Liver (tissue), 9 donors: ENCODE data around the gene GPR55. TPM values are rescaled to one million over a fixed set of nuclear protein-coding genes. Genes with fewer than 3 reads are reported as not detected.

Experiments
- DNase-seq: peaks from one replicate; pipeline ENCODE4 v3.0.0-alpha.2; 2017; ENCODE audit warnings: low spot score
- H3K27ac ChIP-seq, 2 donors: one replicate each; pipeline ENCODE4 v1.7.0; 2013; ENCODE audit warnings: inconsistent platforms in 2 of 2, low read length in 2 of 2, control low read depth in 1 of 2, low read depth in 1 of 2, mild to moderate bottlenecking in 1 of 2
- H3K27me3 ChIP-seq, 4 donors: one replicate each; pipeline versions ENCODE4 v1.6.1 to v1.7.0; 2013; ENCODE audit warnings: low read length in 3 of 4, inconsistent platforms in 1 of 4, mild to moderate bottlenecking in 1 of 4, moderate library complexity in 1 of 4; ENCODE audit not compliant: control insufficient read depth in 4 of 4, insufficient read depth in 4 of 4
- H3K36me3 ChIP-seq, 4 donors: one replicate each; pipeline versions ENCODE4 v1.6.1 to v1.7.0; 2013; ENCODE audit warnings: low read length in 3 of 4, mild to moderate bottlenecking in 3 of 4, low read depth in 1 of 4, moderate library complexity in 1 of 4; ENCODE audit not compliant: control insufficient read depth in 4 of 4, insufficient read depth in 3 of 4
- H3K4me1 ChIP-seq, 4 donors: one replicate each; pipeline versions ENCODE4 v1.6.1 to v1.7.0; 2013; ENCODE audit warnings: low read length in 3 of 4, mild to moderate bottlenecking in 3 of 4, moderate library complexity in 1 of 4; ENCODE audit not compliant: control insufficient read depth in 4 of 4, insufficient read depth in 4 of 4
- H3K4me3 ChIP-seq, 3 donors: one replicate each; pipeline versions ENCODE4 v1.6.1 to v1.7.0; 2013; ENCODE audit warnings: low read length in 3 of 3, control low read depth in 1 of 3, low read depth in 1 of 3, mild to moderate bottlenecking in 1 of 3
- H3K9ac ChIP-seq, 2 donors: one replicate each; pipeline ENCODE4 v1.7.0; 2013; ENCODE audit warnings: low read length in 2 of 2, mild to moderate bottlenecking in 2 of 2, moderate library complexity in 2 of 2, control low read depth in 1 of 2, low read depth in 1 of 2
- H3K9me3 ChIP-seq, 4 donors: one replicate each; pipeline versions ENCODE4 v1.6.1 to v1.7.0; 2013; ENCODE audit warnings: low read length in 3 of 4; ENCODE audit not compliant: control insufficient read depth in 4 of 4
- ATF3 ChIP-seq: IDR thresholded peaks from 2 replicates; pipeline ENCODE4 v1.6.1; 2016; ENCODE audit warnings: antibody characterized with exemption
- CTCF ChIP-seq: fragments of 150-350 bp; IDR thresholded peaks from 2 replicates; pipeline ENCODE4 v1.5.1; 2017; ENCODE audit warnings: improper control_type of control experiment, low read depth, low read length; ENCODE audit not compliant: missing input control
- EGR1 ChIP-seq, 2 donors: IDR thresholded peaks; 2 replicates each; pipeline ENCODE4 v1.6.1; 2016 to 2018; ENCODE audit warnings: antibody characterized with exemption in 2 of 2, low read depth in 2 of 2
- FOXA1 ChIP-seq: IDR thresholded peaks from 2 replicates; pipeline ENCODE4 v1.6.1; 2016; ENCODE audit warnings: antibody characterized with exemption
- FOXA2 ChIP-seq: IDR thresholded peaks from 2 replicates; pipeline ENCODE4 v1.6.1; 2016; ENCODE audit warnings: antibody characterized with exemption
- GABPA ChIP-seq, 2 donors: IDR thresholded peaks in 1 of 2; conservative IDR thresholded peaks in 1 of 2; 2 replicates each; pipeline ENCODE4 v1.6.1; 2016; ENCODE audit warnings: antibody characterized with exemption in 2 of 2, mild to moderate bottlenecking in 1 of 2, moderate library complexity in 1 of 2
- HNF4A ChIP-seq, 2 donors: conservative IDR thresholded peaks; 2 replicates each; pipeline ENCODE4 v1.6.1; 2016; ENCODE audit warnings: antibody characterized with exemption in 2 of 2, mild to moderate bottlenecking in 2 of 2
- HNF4G ChIP-seq: IDR thresholded peaks from 2 replicates; pipeline ENCODE4 v1.6.1; 2016; ENCODE audit warnings: antibody characterized with exemption
- JUND ChIP-seq, 2 donors: IDR thresholded peaks; 2 replicates each; pipeline ENCODE4 v1.6.1; 2016; ENCODE audit warnings: antibody characterized with exemption in 2 of 2
- NR2F2 ChIP-seq: IDR thresholded peaks from 2 replicates; pipeline ENCODE4 v1.6.1; 2016; ENCODE audit warnings: antibody characterized with exemption
- RAD21 ChIP-seq, 2 donors: IDR thresholded peaks; 2 replicates each; pipeline ENCODE4 v1.6.1; 2016; ENCODE audit warnings: antibody characterized with exemption in 2 of 2, mild to moderate bottlenecking in 2 of 2
- REST ChIP-seq: IDR thresholded peaks from 2 replicates; pipeline ENCODE4 v1.6.1; 2016; ENCODE audit warnings: antibody characterized with exemption, mild to moderate bottlenecking
- RXRA ChIP-seq, 2 donors: IDR thresholded peaks; 2 replicates each; pipeline ENCODE4 v1.6.1; 2017 to 2018; ENCODE audit warnings: antibody characterized with exemption in 2 of 2, mild to moderate bottlenecking in 1 of 2
- SP1 ChIP-seq: IDR thresholded peaks from 2 replicates; pipeline ENCODE4 v1.6.1; 2018; ENCODE audit warnings: antibody characterized with exemption, mild to moderate bottlenecking
- TAF1 ChIP-seq: conservative IDR thresholded peaks from 2 replicates; pipeline ENCODE4 v1.6.1; 2016; ENCODE audit warnings: antibody characterized with exemption, mild to moderate bottlenecking
- YY1 ChIP-seq: IDR thresholded peaks from 2 replicates; pipeline ENCODE4 v1.6.1; 2016; ENCODE audit warnings: antibody characterized with exemption, mild to moderate bottlenecking
- WGBS: extraction: QIAGEN DNeasy Blood & Tissue Kit; methylation state at CpG from one replicate; pipeline ENCODE4 v1.1.7; 2013; 5-methylcytosine and 5-hydroxymethylcytosine counted together
- polyA plus RNA-seq, 2 donors: library from polyadenylated mRNA; stranded (reverse) in 1 of 2; unstranded in 1 of 2; fragments of 200-250 nt in 1 of 2; fragments of >200 nt in 1 of 2; fragmentation: Nextera tagmentation in 1 of 2; extraction: Ambion mirVana in 1 of 2; gene quantifications; one replicate each; pipeline versions ENCODE4 v1.2.1 to v1.2.3, GENCODE V29; 2013 to 2015
- total RNA-seq, 2 donors: library from RNA; depleted of rRNA; stranded (reverse); fragments of >200 nt; gene quantifications; one replicate each; pipeline ENCODE4 v1.2.3, GENCODE V29; 2014
- TF ChIP-seq, protein P1 (sequence below): IDR thresholded peaks from 2 replicates; pipeline ENCODE4 v1.6.1; 2016; ENCODE audit warnings: antibody characterized with exemption
- donor health status: healthy.
- donor health status: healthy.
- donor health status: healthy.
- donor health status: healthy.
- donor health status: healthy.

GPR55 gene
- total and polyA plus RNA-seq, 4 donors = 0.05 to 0.17 (median 0.10) TPM; not detected in 1

DNA sequence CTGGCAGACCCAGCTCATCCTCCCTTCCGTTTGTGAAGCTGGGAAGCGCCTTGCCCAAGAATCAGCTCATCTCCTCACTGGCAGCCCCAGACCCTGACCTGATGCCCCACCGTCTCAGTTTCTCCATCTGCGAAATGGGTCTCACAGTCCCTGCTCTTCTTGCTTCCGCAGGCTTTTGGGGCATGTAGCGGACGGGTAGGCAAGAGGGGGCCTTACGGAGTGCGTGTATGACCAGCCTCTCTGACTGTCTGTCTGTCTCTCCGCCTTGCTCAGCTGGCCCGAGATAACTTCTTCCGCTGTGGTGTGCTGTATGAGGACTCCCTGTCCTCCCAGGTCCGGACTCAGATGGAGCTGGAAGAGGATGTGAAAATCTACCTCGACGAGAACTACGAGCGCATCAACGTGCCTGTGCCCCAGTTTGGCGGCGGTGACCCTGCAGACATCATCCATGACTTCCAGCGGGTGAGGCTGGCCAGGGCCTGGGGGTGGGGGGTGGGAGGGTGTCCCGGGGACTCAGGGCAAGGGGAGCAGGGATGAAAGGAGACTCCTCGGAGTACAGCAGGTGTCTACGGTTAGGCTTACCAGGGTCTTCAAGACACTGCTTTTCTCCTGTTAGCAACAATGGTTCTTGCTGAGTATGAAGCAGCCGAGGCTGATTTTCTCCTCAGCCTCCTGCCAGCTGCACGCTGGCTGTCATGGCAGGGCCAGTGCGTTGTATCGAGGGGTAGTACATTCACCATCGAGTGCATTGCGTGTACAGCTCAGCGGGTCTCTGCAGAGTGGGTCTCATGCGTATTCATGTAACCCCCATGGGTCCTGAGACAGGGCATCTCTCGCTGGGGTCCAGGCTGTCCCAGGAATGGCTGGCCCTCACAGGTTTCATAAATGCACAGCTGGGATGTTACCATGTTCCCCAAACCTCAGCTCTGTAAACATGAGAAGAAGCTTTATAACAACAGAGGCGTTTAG lies 49.4 kb downstream of the GPR55 start (continued):
- no peak for TF ChIP-seq CTCF
- TF ChIP-seq FOXA1 = no peak
- no peak for TF ChIP-seq RAD21 (IDR thresholded peaks at IDR 0.05)
- no peak for TF ChIP-seq HNF4G
- no peak for TF ChIP-seq JUND (IDR thresholded peaks at IDR 0.05)
- TF ChIP-seq TAF1 = no peak
- no peak for TF ChIP-seq RXRA (IDR thresholded peaks at IDR 0.05)
- TF ChIP-seq SP1 = no peak

DNA sequence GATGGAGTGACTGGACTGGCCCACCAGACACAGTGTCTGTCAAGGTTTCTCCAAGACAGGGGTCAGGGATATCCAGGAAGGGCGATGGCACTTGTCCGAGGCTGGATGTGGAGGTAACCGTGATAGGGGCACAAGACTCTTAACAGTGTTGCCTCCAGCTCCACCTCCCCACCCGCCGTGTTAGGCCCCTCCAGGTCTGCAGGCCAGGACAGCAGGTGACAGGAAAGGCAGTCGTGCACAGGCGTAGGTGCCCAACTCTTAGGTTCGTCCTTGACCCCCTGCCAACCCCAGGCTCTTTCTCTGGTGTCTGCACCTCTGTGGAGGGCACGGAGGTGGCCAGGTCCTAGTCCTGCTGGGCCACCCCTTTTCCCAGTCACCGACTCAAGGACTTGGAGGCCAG lies 50.2 kb downstream of the GPR55 start:
- Histone ChIP-seq H3K27me3 (no peaks in the 10 kb centered on the region), H3K9ac (no peak overlapping the region), H3K9me3 (no peaks in the 10 kb centered on the region), H3K4me3 (no peak overlapping the region), H3K36me3 (peaks cover 0 to 2% (median 0%) of the 10 kb centered on the region in 4 donors), H3K27ac (no peak overlapping the region), H3K4me1 (peaks cover 0 to 3% (median 0%) of the 10 kb centered on the region in 4 donors)
- no peak for TF ChIP-seq JUND (IDR thresholded peaks at IDR 0.05)
- TF ChIP-seq FOXA2 = no peak
- TF ChIP-seq, protein P1, sequence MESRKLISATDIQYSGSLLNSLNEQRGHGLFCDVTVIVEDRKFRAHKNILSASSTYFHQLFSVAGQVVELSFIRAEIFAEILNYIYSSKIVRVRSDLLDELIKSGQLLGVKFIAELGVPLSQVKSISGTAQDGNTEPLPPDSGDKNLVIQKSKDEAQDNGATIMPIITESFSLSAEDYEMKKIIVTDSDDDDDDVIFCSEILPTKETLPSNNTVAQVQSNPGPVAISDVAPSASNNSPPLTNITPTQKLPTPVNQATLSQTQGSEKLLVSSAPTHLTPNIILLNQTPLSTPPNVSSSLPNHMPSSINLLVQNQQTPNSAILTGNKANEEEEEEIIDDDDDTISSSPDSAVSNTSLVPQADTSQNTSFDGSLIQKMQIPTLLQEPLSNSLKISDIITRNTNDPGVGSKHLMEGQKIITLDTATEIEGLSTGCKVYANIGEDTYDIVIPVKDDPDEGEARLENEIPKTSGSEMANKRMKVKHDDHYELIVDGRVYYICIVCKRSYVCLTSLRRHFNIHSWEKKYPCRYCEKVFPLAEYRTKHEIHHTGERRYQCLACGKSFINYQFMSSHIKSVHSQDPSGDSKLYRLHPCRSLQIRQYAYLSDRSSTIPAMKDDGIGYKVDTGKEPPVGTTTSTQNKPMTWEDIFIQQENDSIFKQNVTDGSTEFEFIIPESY = no peak
- no peak for TF ChIP-seq HNF4A (conservative IDR thresholded peaks at IDR 0.05)
- no peak for TF ChIP-seq RXRA (IDR thresholded peaks at IDR 0.05)
- no peak for TF ChIP-seq YY1
- TF ChIP-seq HNF4G = no peak
- no peak for TF ChIP-seq EGR1 (IDR thresholded peaks at IDR 0.05; ENCODE audit: low read depth in 2 of 2)
- no peak for TF ChIP-seq NR2F2
- no peak for TF ChIP-seq CTCF
- TF ChIP-seq ATF3 = no peak
- TF ChIP-seq REST = no peak
- no peak for TF ChIP-seq GABPA (IDR thresholded peaks at IDR 0.05 in 1 of 2, conservative IDR thresholded peaks at IDR 0.05 in 1 of 2)
- no peak for TF ChIP-seq TAF1
- WGBS = 95% methylated on average over 10 of the region's 10 CpGs
- no peak for DNase-seq
